HG03565 (cell line): Measurements from ENCODE around the gene MATCAP1.

Experiments used
- ATAC-seq: cut with Tn5 transposase; IDR thresholded peaks from one replicate; pipeline ENCODE4 v1.9.1; 2021; ENCODE audit warnings: mild to moderate bottlenecking, moderate library complexity; ENCODE audit not compliant: unreplicated experiment

The MATCAP1 gene

GRCh38 chr16:67174706-67175231 is 9.0 kb downstream of the MATCAP1 start:
- no peak for ATAC-seq

DNA sequence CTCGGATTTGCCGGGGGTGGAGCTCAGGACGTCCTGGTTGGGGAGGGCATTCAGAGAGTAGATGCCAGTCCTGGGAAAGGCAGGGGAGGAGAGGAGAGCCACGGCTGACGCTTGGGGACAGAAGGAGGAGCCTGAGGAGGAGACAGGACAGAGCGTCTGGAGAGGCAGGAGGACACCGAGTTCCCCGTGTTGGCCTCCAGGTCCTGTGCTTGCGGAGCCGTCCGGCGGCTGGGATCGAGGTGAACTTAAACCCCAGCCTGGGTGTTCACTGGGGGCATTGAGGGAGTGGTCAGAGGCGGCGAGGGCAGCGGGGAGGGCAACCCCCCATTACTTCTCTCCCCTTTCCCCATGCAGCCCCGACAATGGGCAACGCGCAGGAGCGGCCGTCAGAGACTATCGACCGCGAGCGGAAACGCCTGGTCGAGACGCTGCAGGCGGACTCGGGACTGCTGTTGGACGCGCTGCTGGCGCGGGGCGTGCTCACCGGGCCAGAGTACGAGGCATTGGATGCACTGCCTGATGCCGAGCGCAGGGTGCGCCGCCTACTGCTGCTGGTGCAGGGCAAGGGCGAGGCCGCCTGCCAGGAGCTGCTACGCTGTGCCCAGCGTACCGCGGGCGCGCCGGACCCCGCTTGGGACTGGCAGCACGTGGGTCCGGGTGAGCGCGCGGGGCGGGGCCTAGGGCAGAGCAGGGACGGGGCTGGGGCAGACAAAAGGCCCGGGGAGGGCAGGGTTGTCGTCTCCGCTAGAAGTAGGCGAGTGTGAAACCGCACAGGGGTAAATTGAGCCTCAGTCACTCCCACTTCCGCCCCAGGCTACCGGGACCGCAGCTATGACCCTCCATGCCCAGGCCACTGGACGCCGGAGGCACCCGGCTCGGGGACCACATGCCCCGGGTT is 9.7 kb downstream of the MATCAP1 start:
- ATAC-seq = no peak

GRCh38 chr16:67173323-67173722 is 10.4 kb downstream of the MATCAP1 start:
- no peak for ATAC-seq

- ATAC-seq = no peak
These were observed 12.7 kb downstream of the MATCAP1 start for GRCh38 chr16:67170949-67171649.

DNA sequence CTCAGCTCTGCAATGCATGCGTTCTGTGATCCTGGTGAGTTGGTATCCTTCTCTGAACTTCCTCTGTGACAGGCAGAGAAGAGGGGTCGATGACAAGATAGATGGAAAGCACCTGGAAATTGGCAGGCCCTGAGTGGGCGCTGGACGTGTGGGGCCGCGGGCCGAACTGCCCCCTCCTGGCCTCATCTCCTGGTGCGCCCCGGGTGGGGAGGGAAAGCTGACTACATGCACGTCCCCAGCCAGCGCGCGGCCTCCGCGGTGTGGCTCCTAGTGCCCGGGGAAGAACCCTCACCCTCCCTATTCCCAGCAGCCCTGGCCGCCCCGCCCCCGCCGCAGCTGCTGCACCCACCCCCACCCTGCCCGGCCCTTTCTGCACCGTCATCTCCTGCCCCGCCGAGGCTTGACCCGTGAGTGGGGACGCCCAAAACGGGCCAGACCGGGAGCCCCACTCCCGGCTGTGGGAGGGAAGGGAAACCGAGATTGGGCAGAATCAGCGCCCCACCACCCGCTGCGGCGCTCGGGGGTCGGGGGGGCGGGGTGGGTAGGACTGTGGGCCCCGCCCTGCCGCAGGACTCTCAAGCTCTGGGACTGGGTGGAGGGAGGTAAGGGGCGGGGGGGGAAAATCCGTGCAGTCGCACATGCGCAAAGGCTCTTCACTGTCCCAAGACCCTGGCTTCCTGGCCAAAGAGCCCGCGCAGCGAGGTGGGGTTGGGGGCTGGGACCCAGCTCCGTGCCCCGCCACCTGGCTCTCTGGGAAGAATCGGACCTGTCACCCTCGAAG is 13.4 kb downstream of the MATCAP1 start, which contains the start of gene NOL3:
TSS of gene NOL3 (plus strand) at position 371 of the 781 bp plus-strand sequence.
- ATAC-seq = no peak

DNA sequence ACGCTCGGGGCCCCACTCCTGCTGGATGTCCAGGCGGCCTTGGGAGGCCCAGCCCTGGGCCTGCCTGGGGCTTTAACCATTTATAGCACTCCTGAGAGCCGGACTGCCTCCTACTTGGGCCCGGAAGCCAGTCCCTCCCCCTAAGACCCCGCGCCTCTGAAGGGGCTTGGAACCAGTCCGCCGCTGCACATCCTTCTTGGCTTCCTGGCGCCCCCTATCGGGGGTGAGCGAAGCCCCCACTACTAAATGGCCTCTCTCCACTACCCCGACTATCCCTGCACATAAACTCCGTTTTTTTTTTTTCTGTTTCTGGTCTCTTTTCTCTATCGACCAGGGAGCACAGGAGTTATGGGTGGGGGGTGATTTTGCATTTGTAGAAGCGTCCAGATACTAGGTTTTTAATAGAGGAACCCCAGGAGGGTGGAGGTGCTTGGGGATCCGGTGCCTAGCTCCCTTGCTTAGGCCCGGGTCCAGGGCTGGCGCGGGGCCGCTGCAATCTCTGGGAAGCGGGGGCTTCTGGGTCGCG is 14.1 kb downstream of the MATCAP1 start:
- no peak for ATAC-seq

DNA sequence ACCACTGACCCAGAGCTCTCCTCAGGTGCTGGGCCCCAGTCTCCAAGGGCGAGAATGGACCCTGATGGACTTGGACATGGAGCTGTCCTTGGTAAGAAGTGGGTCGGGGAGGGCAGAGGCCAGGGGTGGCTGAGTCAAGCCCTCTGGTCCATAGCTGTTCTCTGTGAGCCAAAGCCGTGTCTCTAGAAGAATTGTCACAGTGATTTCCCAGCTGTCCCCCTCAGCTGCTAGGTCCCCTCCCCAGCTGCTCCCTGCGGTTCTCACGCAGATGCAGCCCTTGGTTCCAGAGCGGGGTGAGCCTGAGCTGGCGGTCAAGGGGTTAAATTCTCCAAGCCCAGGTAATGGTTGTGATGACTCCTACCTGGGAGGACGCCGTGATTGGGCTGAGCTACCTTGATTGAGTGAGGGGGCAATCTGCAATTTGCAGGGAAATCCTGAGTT is 14.7 kb downstream of the MATCAP1 start:
- ATAC-seq = no peak

- no peak for ATAC-seq
These were observed 16.2 kb downstream of the MATCAP1 start for GRCh38 chr16:67167588-67167987.

- ATAC-seq = no peak
These were observed 17.1 kb downstream of the MATCAP1 start for GRCh38 chr16:67166598-67167168.

DNA sequence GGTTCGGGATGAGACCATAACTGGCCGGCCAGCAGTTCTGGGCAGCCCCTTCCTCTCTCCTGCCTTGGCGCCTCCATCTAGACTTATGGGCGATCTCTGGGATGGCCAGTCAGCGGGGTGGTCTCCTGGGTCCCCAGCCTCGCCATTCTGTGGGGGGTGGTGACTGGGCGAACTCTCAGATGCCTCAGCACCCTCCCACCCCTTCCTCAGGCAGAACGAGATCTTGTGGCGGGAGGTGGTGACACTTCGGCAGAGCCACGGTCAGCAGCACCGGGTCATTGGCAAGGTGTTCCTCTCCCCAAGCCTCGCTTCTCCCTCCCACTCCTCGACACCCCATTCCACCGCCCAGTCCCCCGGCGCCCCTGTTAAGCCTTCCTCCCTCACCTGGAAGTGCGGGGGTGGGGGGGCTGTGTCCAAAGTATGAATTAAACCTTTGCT is 17.6 kb downstream of the MATCAP1 start:
- ATAC-seq = no peak

DNA sequence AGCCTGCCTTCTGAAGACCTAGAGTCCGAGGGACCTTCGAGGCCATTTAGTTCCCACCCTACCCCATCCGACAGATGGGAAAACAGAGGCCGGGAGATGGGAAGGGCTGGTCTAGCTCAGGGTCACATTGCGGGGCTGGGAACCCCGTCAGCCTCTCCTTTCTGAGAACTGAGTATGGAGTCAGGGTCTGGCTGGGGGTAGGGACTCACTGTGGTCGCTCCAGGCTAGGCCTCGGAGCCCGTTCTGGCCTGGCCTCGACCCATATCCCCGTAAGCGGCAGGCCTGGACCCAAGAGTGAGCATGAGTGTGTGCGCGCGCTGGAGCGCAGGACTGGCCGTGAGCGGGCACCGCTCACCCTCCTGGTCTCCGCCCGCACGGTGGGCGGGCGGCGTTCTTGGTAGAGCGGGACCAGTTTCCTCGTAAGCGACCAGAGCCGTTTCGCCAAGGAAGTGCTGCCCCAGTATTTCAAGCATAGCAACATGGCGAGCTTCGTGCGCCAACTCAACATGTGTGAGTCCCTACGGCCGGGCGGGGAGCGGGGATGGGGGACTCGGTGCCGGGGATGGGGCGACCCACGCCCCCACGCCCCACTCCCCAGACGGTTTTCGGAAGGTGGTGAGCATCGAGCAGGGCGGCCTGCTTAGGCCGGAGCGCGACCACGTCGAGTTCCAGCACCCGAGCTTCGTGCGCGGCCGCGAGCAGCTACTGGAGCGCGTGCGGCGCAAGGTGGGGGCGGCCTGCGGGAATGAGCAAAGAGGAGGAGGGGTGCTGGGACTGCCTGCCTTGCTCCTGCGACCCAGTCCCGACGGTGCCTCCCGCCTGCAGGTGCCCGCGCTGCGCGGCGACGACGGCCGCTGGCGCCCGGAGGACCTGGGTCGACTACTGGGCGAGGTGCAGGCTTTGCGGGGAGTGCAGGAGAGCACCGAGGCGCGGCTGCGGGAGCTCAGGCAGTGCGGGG is 18.4 kb downstream of the MATCAP1 start:
- no peak for ATAC-seq

- ATAC-seq = no peak
These were observed 19.1 kb downstream of the MATCAP1 start, which contains the start of gene HSF4 for GRCh38 chr16:67164599-67165061. Gene HSF4 (plus strand): TSS chr16:67164745. CDS start chr16:67164812, 67 bp downstream.

- ATAC-seq = no peak
These were observed 19.7 kb downstream of the MATCAP1 start for GRCh38 chr16:67163999-67164558.

GRCh38 chr16:67163164-67163998 is 20.4 kb downstream of the MATCAP1 start:
- no peak for ATAC-seq

DNA sequence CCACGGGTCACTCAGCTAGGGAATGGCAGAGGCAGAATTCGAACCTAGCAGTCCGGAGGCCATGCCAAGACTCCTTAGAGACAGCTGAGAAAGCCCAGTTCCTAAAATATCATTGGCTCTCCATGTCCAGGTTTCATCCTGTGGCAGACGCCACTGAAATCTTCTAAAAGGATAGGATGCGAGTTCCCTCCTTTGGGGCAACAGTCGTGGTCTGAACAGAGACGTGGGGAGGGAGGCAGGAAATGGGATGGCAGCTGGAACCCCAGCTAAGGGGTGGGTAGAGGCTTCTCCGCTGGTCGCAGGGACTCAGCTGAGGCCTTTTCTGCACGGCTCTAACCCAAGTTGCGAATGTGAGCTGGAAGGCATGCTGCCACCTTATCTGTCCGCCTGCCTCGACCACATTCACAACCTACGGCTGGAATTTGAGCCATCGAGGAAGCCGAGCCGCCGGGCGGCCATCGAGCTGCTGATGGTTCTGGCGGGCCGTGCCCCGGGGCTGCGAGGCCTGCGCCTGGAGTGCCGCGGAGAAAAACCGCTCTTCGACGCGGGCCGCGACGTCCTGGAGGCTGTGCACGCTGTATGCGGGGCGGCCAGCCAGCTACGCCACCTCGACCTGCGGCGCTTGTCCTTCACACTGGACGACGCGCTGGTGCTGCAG is 21.1 kb downstream of the MATCAP1 start:
- ATAC-seq = no peak

DNA sequence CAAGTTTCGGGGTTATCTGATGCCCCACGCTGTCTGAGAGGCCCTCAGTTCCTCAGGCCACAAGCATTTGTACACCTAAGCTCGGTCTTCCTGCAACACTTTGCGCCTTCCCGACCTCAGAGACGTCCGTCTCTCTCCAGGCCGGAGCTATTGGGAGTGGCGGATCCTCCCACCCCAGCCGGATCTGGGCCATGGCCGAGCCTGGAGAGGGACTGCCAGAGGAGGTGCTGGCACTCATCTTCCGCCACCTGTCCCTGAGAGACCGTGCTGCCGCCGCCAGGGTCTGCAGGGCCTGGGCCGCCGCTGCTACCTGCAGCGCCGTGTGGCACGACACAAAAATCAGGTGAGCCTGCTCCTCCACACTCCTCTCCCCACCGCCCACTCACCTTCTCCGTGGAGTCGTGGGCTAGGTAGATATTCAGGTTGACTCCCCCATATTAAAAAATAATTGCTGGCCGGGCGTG is 22.1 kb downstream of the MATCAP1 start:
- no peak for ATAC-seq
